Liver (tissue), 3 donors: Measurements from ENCODE around the gene UBASH3A.

Experiments
- CTCF ChIP-seq: fragments of 150-350 bp; IDR thresholded peaks from 2 replicates; pipeline ENCODE4 v1.5.1; 2017; ENCODE audit warnings: improper control_type of control experiment, low read depth, low read length; ENCODE audit not compliant: missing input control
- GABPA ChIP-seq, 2 donors: IDR thresholded peaks in 1 of 2; conservative IDR thresholded peaks in 1 of 2; 2 replicates each; pipeline ENCODE4 v1.6.1; 2016; ENCODE audit warnings: antibody characterized with exemption in 2 of 2, mild to moderate bottlenecking in 1 of 2, moderate library complexity in 1 of 2
- MAX ChIP-seq: IDR thresholded peaks from 2 replicates; pipeline ENCODE4 v1.6.1; 2016; ENCODE audit warnings: antibody characterized with exemption
- RAD21 ChIP-seq, 2 donors: IDR thresholded peaks; 2 replicates each; pipeline ENCODE4 v1.6.1; 2016; ENCODE audit warnings: antibody characterized with exemption in 2 of 2, mild to moderate bottlenecking in 2 of 2
- YY1 ChIP-seq: IDR thresholded peaks from 2 replicates; pipeline ENCODE4 v1.6.1; 2016; ENCODE audit warnings: antibody characterized with exemption, mild to moderate bottlenecking
- donor health status: healthy.
- donor health status: healthy.

GRCh38 chr21:42357307-42357706, 46.4 kb upstream of the UBASH3A start:
- no peak for TF ChIP-seq GABPA (IDR thresholded peaks at IDR 0.05 in 1 of 2, conservative IDR thresholded peaks at IDR 0.05 in 1 of 2)
- no peak for TF ChIP-seq MAX
- TF ChIP-seq CTCF, result no peak
- no peak for TF ChIP-seq RAD21 (IDR thresholded peaks at IDR 0.05)
- TF ChIP-seq YY1, result no peak
